Keratinocyte (primary cell): Measurements from ENCODE around the gene MAG. TPM values are rescaled to one million over a fixed set of nuclear protein-coding genes. Genes with fewer than 3 reads are reported as not detected.

Source experiments
- DNase-seq: peaks from one replicate; pipeline ENCODE4 v3.0.0-alpha.2; 2011; ENCODE audit warnings: low read depth, missing footprints, low spot score
- FAIRE-seq: peaks from 2 replicates; lab custom pipeline; 2011; peaks lifted over from hg19 to GRCh38; lab: Jason Lieb, UNC
- H2AFZ ChIP-seq: 2 replicates; pipeline ENCODE4 v1.6.0; 2012; ENCODE audit warnings: low read length, control low read depth, inconsistent platforms; ENCODE audit not compliant: control insufficient read depth
- H3K27ac ChIP-seq: 2 replicates; pipeline ENCODE4 v1.5.1; 2011; ENCODE audit warnings: low read length; ENCODE audit not compliant: control insufficient read depth, insufficient read depth
- H3K27me3 ChIP-seq: 3 replicates; pipeline ENCODE4 v1.6.0; 2011; ENCODE audit warnings: low read length; ENCODE audit not compliant: control insufficient read depth, insufficient read depth; ENCODE audit errors: extremely low read depth
- H3K36me3 ChIP-seq, 2 experiments: 2 replicates in 1 of 2; 3 replicates in 1 of 2; pipeline ENCODE4 v1.5.1; 2011; ENCODE audit warnings: low read length in 2 of 2, mild to moderate bottlenecking in 1 of 2; ENCODE audit not compliant: control insufficient read depth in 2 of 2, insufficient read depth in 2 of 2; ENCODE audit errors: extremely low read depth in 1 of 2
- H3K4me1 ChIP-seq: 3 replicates; pipeline ENCODE4 v1.5.1; 2011; ENCODE audit warnings: low read length; ENCODE audit not compliant: control insufficient read depth, insufficient read depth; ENCODE audit errors: extremely low read depth
- H3K4me2 ChIP-seq: 3 replicates; pipeline ENCODE4 v1.6.0; 2011; ENCODE audit warnings: low read depth, low read length; ENCODE audit not compliant: control insufficient read depth, insufficient read depth; ENCODE audit errors: extremely low read depth
- H3K4me3 ChIP-seq, 3 experiments: fragments of 200-600 bp in 1 of 3; sonication (generic) in 1 of 3; 2 replicates in 2 of 3; 3 replicates in 1 of 3; pipeline ENCODE4 v1.5.1; 2011 to 2016; ENCODE audit warnings: low read length in 3 of 3, mild to moderate bottlenecking in 3 of 3, control low read depth in 2 of 3, inconsistent platforms in 1 of 3, low read depth in 1 of 3, mixed read lengths in 1 of 3, mixed run types in 1 of 3, moderate library complexity in 1 of 3; ENCODE audit not compliant: control insufficient read depth in 2 of 3, insufficient read depth in 2 of 3; ENCODE audit errors: extremely low read depth in 1 of 3
- H3K79me2 ChIP-seq: 2 replicates; pipeline ENCODE4 v1.6.0; 2012; ENCODE audit warnings: low read length; ENCODE audit not compliant: control insufficient read depth, insufficient read depth
- H3K9ac ChIP-seq: 3 replicates; pipeline ENCODE4 v1.6.0; 2011; ENCODE audit warnings: low read length; ENCODE audit not compliant: control insufficient read depth, insufficient read depth; ENCODE audit errors: extremely low read depth
- H3K9me1 ChIP-seq: 3 replicates; pipeline ENCODE4 v1.6.0; 2011; ENCODE audit warnings: low read length; ENCODE audit not compliant: control insufficient read depth, insufficient read depth; ENCODE audit errors: extremely low read depth
- H3K9me3 ChIP-seq: 2 replicates; pipeline ENCODE4 v1.5.1; 2012; ENCODE audit warnings: low read depth, low read length; ENCODE audit not compliant: control insufficient read depth
- H4K20me1 ChIP-seq: 3 replicates; pipeline ENCODE4 v1.6.0; 2011; ENCODE audit warnings: low read length; ENCODE audit not compliant: control insufficient read depth, insufficient read depth; ENCODE audit errors: extremely low read depth
- EZH2 ChIP-seq: IDR thresholded peaks from one replicate; pipeline ENCODE4 v1.6.1; 2012; ENCODE audit warnings: inconsistent platforms, mild to moderate bottlenecking, low read length, moderate library complexity
- dilution Hi-C: fragments of 300-500 bp; cut with MboI; formaldehyde crosslinking; loops from one replicate; pipeline ENCODE4 v1.7.0; 2020; ENCODE audit warnings: low sequenced_read_pairs; ENCODE audit not compliant: extremely low pct_ligation_motif_present
- polyA plus RNA-seq, 5 experiments: library from polyadenylated mRNA; depleted of rRNA in 3 of 5; stranded (reverse) in 3 of 5; stranded (forward) in 1 of 5; unstranded in 1 of 5; fragments of >200 nt; gene quantifications; 1 replicate in 1 of 5; 2 replicates in 3 of 5; 3 replicates in 1 of 5; pipeline versions ENCODE4 v1.2.1 to v1.2.3, GENCODE V29; 2011 to 2012; ENCODE audit warnings: missing spikeins in 2 of 5, low read depth in 1 of 5, low replicate concordance in 1 of 5
- TF ChIP-seq, protein P1 (sequence below), 3 experiments: IDR thresholded peaks in 1 of 3; conservative IDR thresholded peaks in 1 of 3; optimal IDR thresholded peaks in 1 of 3; 2 replicates in 2 of 3; 3 replicates in 1 of 3; pipeline versions ENCODE3 to v1.5.1; 2011; ENCODE audit warnings: low read length in 3 of 3, mild to moderate bottlenecking in 3 of 3, moderate library complexity in 2 of 3, control low read depth in 1 of 3, inconsistent platforms in 1 of 3; ENCODE audit not compliant: insufficient read depth in 2 of 3; ENCODE audit errors: extremely low read depth in 1 of 3

Gene MAG
- polyA plus RNA-seq, 1 donor (not counting 4 experiments of a cell fraction or from before 2014, with no cell fraction given) = not detected

DNA sequence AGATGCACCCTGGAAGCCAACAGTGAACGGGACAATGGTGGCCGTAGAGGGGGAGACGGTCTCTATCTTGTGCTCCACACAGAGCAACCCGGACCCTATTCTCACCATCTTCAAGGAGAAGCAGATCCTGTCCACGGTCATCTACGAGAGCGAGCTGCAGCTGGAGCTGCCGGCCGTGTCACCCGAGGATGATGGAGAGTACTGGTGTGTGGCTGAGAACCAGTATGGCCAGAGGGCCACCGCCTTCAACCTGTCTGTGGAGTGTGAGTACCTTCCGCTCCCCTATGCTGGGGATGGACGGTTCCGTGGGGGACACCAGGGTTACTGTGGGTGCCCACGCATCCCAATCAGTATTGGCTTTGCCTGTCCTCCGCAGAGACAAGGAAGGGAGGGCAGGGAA is 10.5 kb downstream of the MAG start:
- Histone ChIP-seq H3K36me3 (no peaks in the 10 kb centered on the region), H3K9ac (no peak overlapping the region), H3K4me1 (no peaks in the 10 kb centered on the region), H3K9me1 (no peaks in the 10 kb centered on the region), H3K27me3 (no peaks in the 10 kb centered on the region), H3K4me3 (no peak overlapping the region), H4K20me1 (no peaks in the 10 kb centered on the region), H2AFZ (no peak overlapping the region), H3K4me2 (no peak overlapping the region), H3K79me2 (no peaks in the 10 kb centered on the region), H3K27ac (no peak overlapping the region), H3K9me3 (no peaks in the 10 kb centered on the region)
- TF ChIP-seq EZH2 = no peak
- TF ChIP-seq, protein P1, sequence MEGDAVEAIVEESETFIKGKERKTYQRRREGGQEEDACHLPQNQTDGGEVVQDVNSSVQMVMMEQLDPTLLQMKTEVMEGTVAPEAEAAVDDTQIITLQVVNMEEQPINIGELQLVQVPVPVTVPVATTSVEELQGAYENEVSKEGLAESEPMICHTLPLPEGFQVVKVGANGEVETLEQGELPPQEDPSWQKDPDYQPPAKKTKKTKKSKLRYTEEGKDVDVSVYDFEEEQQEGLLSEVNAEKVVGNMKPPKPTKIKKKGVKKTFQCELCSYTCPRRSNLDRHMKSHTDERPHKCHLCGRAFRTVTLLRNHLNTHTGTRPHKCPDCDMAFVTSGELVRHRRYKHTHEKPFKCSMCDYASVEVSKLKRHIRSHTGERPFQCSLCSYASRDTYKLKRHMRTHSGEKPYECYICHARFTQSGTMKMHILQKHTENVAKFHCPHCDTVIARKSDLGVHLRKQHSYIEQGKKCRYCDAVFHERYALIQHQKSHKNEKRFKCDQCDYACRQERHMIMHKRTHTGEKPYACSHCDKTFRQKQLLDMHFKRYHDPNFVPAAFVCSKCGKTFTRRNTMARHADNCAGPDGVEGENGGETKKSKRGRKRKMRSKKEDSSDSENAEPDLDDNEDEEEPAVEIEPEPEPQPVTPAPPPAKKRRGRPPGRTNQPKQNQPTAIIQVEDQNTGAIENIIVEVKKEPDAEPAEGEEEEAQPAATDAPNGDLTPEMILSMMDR (optimal IDR thresholded peaks at IDR 0.05 in 1 of 3, IDR thresholded peaks at IDR 0.05 in 1 of 3, conservative IDR thresholded peaks at IDR 0.05 in 1 of 3; ENCODE audit: extremely low read depth in 1 of 3, insufficient read depth in 2 of 3, low read length in 3 of 3) = no peak
- FAIRE-seq = no peak
- no peak for DNase-seq
- dilution Hi-C loops = no loop called here

DNA sequence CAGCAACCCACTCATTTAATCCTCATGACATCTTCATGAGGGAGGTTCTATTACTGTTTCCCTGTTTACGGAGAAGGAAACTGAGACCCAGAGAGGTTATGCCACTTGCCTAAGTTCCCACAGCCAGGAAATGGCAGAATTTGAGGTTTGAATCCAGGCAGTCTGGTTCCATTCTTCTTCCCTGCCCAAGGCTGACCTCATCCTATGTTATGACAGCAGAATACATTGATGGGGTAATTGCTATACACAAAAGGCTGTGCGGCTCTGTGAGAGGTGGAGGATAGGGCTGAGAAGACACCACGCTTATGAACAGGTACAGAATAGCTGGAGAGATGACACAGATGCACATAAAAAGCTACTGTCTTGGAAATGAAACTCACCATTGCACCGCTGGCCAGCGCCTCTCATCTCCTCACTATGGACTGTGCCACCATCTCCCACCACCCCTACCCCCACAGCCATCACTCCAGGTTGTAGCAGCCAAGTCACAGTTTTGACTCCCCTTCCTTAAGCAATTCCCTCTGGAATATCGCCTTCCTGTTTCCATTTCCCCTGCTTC is 11.5 kb downstream of the MAG start:
- no peak overlapping the region for H3K4me3 ChIP-seq
- H2AFZ ChIP-seq = no peak overlapping the region
- no peaks in the 10 kb centered on the region for H4K20me1 ChIP-seq
- no peak overlapping the region for H3K27ac ChIP-seq
- FAIRE-seq (no peak), DNase-seq (no peak)
- H3K36me3 ChIP-seq = no peaks in the 10 kb centered on the region
- no peaks in the 10 kb centered on the region for H3K9me1 ChIP-seq
- H3K4me2 ChIP-seq = no peak overlapping the region
- H3K79me2 ChIP-seq = no peaks in the 10 kb centered on the region
- H3K9ac ChIP-seq = no peak overlapping the region
- H3K27me3 ChIP-seq = no peaks in the 10 kb centered on the region
- H3K4me1 ChIP-seq = no peaks in the 10 kb centered on the region
- H3K9me3 ChIP-seq = no peaks in the 10 kb centered on the region
- dilution Hi-C loops = no loop called here
- TF ChIP-seq, protein P1 (optimal IDR thresholded peaks at IDR 0.05 in 1 of 3, IDR thresholded peaks at IDR 0.05 in 1 of 3, conservative IDR thresholded peaks at IDR 0.05 in 1 of 3; ENCODE audit: extremely low read depth in 1 of 3, insufficient read depth in 2 of 3, low read length in 3 of 3) = no peak
